Dedifferentiated amniotic fluid mesenchymal stem cell (primary cell): Measurements from ENCODE around the gene TARM1.

Experiments
- DNase-seq: peaks from one replicate; pipeline ENCODE4 v3.0.0-alpha.2; 2016; ENCODE audit errors: extremely low spot score

The TARM1 gene

DNA sequence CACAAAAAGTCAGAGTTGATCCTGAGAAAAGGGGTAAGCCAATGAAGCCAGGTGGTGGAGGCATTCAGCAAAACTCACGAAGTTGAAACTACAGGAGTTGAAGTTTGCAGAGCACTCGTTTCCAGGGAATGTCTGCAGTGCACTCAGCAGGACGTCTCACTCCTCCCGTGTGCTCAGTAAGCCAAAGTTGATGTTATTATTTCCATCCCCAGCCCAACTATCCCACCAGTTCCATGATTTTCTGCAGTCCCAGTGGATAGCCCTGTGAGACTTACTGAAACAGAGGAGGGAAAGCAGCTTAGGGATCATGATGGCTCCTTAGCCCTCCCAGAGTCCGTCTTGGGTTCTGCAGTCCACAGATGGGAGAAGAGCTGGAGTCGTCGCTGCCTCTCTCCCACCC lies at the start of gene TARM1:
TSS of gene TARM1 (minus strand) at position 334 of the 400 bp plus-strand sequence. CDS start at position 309, 25 bp downstream.
- DNase-seq: no peak

GRCh38 chr19:54129617-54129996 lies 48.4 kb upstream of the TARM1 start:
- DNase-seq: no peak

GRCh38 chr19:54128796-54129616 lies 47.8 kb upstream of the TARM1 start:
- DNase-seq: no peak

- no peak for DNase-seq
Observed at GRCh38 chr19:54128441-54128725, 47.2 kb upstream of the TARM1 start.

GRCh38 chr19:54127688-54128440 lies 46.7 kb upstream of the TARM1 start:
- no peak for DNase-seq

DNA sequence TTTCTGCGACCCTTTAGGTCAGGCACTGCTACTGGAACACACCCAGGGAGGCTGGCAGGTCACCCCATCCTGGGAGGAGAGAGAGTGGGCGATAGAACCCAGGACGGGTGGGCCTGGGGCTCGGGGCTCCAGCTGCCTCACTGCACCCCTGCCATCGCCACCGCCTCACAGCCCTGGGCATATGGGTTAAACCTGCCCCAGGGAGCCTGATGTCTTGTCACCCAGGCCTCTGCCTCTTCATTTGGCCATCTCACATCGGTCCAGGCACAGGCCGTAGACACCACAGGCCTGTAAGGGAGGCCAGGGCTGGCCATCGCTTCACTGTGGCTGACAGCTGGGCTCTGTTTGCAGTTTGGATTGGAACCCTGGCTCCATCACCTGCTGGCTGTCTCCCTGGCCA lies 44.5 kb upstream of the TARM1 start:
- DNase-seq: no peak

DNA sequence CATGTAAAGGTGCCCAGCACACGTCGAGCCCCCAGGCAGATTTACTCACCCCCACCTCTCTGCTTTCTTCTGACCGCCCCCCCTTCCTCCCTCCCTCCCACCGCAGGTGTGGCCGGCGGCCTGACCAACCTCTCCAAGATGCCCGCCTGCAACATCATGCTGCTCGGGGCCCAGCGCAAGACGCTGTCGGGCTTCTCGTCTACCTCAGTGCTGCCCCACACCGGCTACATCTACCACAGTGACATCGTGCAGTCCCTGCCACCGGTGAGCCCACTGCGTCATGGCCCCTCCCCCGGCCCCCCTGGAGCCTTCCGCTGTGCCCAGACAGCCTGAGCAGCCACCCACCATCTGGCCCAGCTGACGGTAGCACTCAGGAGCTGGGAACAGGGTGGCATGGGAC lies 43.2 kb upstream of the TARM1 start:
- DNase-seq: no peak

DNA sequence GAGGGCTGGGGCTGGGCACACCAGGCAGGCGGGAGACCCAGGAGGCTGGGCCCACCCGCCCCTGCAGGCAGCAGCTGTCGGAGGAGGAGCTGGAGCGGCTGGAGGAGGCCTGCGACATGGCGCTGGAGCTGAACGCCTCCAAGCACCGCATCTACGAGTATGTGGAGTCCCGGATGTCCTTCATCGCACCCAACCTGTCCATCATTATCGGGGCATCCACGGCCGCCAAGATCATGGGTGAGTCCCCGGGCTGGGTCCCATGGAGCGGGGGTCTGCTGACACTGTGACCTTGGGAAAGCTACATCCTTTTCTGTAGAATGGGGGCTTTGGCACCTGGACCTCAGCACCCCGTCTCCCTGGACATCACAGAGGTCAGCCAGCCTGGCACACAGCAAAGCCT lies 42.5 kb upstream of the TARM1 start:
- no peak for DNase-seq

GRCh38 chr19:54121259-54121658 lies 40.1 kb upstream of the TARM1 start:
- DNase-seq: no peak

DNA sequence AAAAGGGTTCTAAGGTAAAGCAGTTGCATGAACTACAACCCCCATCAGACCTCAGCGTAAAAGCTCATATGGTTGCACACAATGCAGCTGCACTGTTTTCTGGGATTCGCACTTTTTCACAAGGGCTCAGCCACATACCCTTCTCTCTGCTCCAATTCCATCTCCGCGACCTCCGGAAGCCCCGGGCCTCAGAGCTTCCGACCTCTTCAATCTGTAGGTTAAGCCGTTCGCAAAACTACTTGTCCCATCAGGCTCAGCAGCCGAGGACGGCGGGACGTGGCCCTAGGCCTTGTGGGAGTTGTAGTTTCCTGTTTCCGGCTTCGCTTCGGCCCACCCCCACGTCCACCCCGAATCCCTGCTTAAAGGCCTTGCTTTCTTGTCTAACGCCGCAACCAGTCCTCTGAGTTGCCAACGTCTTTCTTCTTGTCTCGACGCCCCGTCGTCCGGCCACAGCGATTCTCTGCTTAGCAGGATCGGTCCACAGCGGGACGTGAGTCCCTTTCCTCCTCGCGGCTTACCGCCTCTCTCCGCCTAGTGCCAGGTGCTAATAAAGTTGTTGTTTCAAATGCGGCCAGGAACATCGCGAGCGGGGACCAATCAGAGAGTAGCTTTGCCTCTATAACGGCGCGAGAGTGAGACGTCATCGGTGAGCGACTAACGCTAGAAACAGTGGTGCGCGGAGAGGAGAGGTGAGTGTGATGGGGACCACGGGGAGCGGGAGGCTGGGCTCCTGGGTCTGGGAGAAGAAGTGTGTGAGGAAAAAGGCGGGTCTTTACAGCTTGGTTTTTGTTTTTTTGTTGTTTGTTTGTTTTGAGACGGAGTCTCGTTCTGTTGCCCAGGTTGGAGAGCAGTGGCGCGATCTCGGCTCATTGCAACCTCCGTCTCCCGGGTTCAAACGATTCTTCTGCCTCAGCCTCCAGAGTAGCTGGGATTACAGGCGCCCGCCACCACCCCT lies 34.2 kb upstream of the TARM1 start, which contains the start of the genes PRPF31 and TFPT:
TSS of gene PRPF31 (plus strand) at position 646 of the 955 bp plus-strand sequence. CDS start 2,525 bp downstream, outside the sequence.
TSS of gene TFPT (minus strand) at position 549 of the 955 bp plus-strand sequence. CDS start at position 161, 388 bp downstream.
- peak; percentile 99 for DNase-seq

DNA sequence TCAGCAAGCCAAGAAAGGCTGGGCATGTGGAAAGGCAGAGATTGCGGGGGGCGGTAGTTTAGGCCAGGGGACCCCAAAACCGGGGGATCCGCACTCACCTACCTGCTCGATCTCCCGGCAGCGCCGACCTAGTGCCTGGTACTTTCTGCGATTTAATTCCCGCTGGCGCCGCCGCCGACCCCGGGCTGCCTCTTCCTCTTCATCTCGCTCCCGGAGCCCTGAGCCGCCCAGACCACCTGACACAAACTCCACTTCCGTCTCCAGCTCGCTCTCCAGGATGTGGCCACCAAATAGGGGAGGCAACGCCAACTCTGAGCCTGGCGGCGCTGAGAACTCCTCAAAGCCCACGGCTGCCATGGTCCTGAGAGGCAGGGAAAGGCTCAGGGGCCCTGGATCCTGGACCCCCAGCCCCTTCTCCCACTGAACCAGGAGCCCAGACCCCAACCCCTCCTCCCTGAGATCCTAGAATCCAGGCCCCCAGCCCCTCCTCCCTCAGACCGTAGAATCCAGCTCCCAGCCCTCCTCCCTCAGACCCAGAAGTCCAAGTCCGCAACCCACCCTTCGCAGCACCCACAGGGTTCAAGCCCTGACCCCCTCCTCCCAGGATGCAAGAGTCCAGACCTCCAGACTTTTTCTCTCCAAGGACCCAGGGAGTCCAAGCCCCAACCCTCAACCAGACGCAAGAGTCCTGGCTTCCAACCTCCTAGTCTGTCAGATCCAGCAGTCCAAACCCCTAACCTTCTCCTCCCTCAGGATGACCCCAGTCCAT lies 33.4 kb upstream of the TARM1 start:
- no peak for DNase-seq

DNA sequence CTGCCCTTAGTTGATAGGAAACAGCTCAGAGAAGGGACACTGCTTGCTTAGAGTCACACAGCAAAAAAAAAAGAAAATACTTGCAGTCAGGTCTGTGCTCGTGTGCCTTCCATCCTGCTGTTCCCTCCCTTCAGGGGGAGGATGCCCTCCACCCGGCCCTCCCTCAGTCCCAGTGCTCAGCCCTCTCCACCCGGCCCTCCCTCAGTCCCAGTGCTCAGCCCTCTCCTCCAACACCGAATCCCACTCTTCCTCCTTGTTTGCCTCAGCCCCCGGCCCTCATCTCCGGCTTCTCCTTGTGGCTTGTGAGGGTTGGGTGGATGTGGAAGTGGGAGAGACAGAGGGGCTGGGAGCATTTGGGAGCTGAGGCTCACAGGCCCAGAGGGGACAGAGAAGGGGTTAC lies 28.5 kb upstream of the TARM1 start:
- no peak for DNase-seq

GRCh38 chr19:54108496-54108895 lies 27.3 kb upstream of the TARM1 start:
- DNase-seq: no peak

- DNase-seq: no peak
Observed at GRCh38 chr19:54107876-54108490, 26.8 kb upstream of the TARM1 start.

- DNase-seq: no peak
Observed at GRCh38 chr19:54106716-54107115, 25.6 kb upstream of the TARM1 start.

- DNase-seq: no peak
Observed at GRCh38 chr19:54105796-54106195, 24.6 kb upstream of the TARM1 start.

- DNase-seq: no peak
Observed at GRCh38 chr19:54104998-54105715, 24.0 kb upstream of the TARM1 start.

- DNase-seq: peak; percentile 98
Observed at GRCh38 chr19:54102421-54103169, 21.4 kb upstream of the TARM1 start, which contains the start of gene NDUFA3. TSS of gene NDUFA3 (plus strand) at chr19:54102855. CDS start at chr19:54102879, 24 bp downstream.

GRCh38 chr19:54100561-54100960 lies 19.4 kb upstream of the TARM1 start, which contains the start of gene OSCAR:
TSS of gene OSCAR (minus strand) at chr19:54100803. CDS start at chr19:54100792, 11 bp downstream.
- DNase-seq: no peak
